ENCODE results near the gene FARS2. TPM values are rescaled to one million over a fixed set of nuclear protein-coding genes. Genes with fewer than 3 reads are reported as not detected.

Gene FARS2
- total and polyA plus RNA-seq, 9 of the 15 experiments (the other 6 are each of a cell fraction or from before 2014, with no cell fraction given) = 16.5 to 62.2 (median 27.0) TPM

DNA sequence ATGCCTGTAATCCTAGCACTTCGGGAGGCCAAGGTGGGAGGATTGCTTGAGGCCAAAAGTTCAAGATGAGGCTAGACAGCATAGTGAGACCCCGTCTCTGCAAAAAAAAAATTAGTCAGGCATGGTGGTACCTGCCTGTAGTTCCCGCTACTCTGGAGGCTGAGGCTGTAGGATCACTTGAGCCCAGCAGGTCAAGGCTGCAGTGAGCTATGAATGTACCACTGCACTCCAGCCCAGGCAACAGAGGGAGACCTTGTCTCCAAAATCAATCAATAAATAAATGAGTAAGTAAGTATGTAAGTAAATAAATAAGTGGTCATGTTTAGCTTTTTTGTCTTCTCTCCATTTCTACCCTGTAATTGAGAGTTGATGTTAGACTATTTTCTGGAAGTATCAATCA lies 336.8 kb downstream of the FARS2 start:
- no peaks in the 10 kb centered on the region for H3K9me1 ChIP-seq (ENCODE audit: control insufficient read depth, insufficient read depth, low read length)
- ChIA-PET POLR2A (no interaction called here), CTCF (ENCODE audit: low intra/inter-chr PET ratio) (no interaction called here)
- H3K36me3 ChIP-seq (ENCODE audit: control insufficient read depth, insufficient read depth, low read length) = no peaks in the 10 kb centered on the region
- intact Hi-C loops (cut with micrococcal nuclease) (no loop called here), in situ Hi-C loops (cut with MboI) (no loop called here)
- H3K9ac ChIP-seq (ENCODE audit: insufficient read depth in 1 of 2, low read depth in 2 of 2, low read length in 2 of 2) = no peak overlapping the region
- 44% methylated on average over 3 of the region's 3 CpGs for WGBS (ENCODE audit: insufficient coverage, low coverage, missing lambda C conversion rate)
- no peaks in the 10 kb centered on the region; a peak in 1 of 5 replicates for H3K27me3 ChIP-seq (ENCODE audit: control insufficient read depth in 2 of 2, insufficient read depth in 2 of 2, low read length in 2 of 2)
- H3K4me3 ChIP-seq = no peak overlapping the region
- BruUV-seq (replicated peaks) = no TSS peak
- no peaks in the 10 kb centered on the region for H3K79me2 ChIP-seq (ENCODE audit: control insufficient read depth, insufficient read depth, low read length)
- peaks cover 0 to 3% of the 10 kb centered on the region in 2 experiments; a peak in 2 of 5 replicates for H3K4me1 ChIP-seq (replicated peaks in 1 of 2; ENCODE audit: control insufficient read depth in 2 of 2, insufficient read depth in 2 of 2, low read length in 2 of 2)
- H2AFZ ChIP-seq (ENCODE audit: low read depth, low read length) = no peak overlapping the region
- no peak for DNase-seq (ENCODE audit: extremely low read depth in 1 of 4, low spot score in 3 of 4)
- no peak overlapping the region for H3K27ac ChIP-seq (ENCODE audit: extremely low read depth, low read depth, low read length)
- TF ChIP-seq RFX5 (IDR thresholded peaks at IDR 0.05; ENCODE audit: low read depth, low read length) (no peak), COPS2 (conservative IDR thresholded peaks at IDR 0.05) (no peak), CAMTA2 (CRISPR knock-in tag; conservative IDR thresholded peaks at IDR 0.05) (no peak), ZBTB43 (CRISPR knock-in tag; IDR thresholded peaks at IDR 0.05) (no peak)
- FAIRE-seq = no peak
- H4K20me1 ChIP-seq (replicated peaks; ENCODE audit: control insufficient read depth, insufficient read depth, low read length) = peaks cover 16% of the 10 kb centered on the region
- no peak overlapping the region for H3K4me2 ChIP-seq (ENCODE audit: insufficient read depth, low read length)
- ATAC-seq = no peak
- no peaks in the 10 kb centered on the region for H3K9me3 ChIP-seq (replicated peaks; ENCODE audit: control insufficient read depth, insufficient read depth, low read depth, low read length)

GRCh38 chr6:5599127-5599526 lies 337.8 kb downstream of the FARS2 start:
- Histone ChIP-seq H3K4me1 (replicated peaks in 1 of 2; ENCODE audit: control insufficient read depth in 2 of 2, insufficient read depth in 2 of 2, low read length in 2 of 2) (no peaks in the 10 kb centered on the region), H3K36me3 (ENCODE audit: control insufficient read depth, insufficient read depth, low read length) (no peaks in the 10 kb centered on the region), H4K20me1 (replicated peaks; ENCODE audit: control insufficient read depth, insufficient read depth, low read length) (peaks cover 12% of the 10 kb centered on the region; the same call in 1 of the 2 replicates), H3K79me2 (ENCODE audit: control insufficient read depth, insufficient read depth, low read length) (no peaks in the 10 kb centered on the region), H3K27me3 (ENCODE audit: control insufficient read depth in 2 of 2, insufficient read depth in 2 of 2, low read length in 2 of 2) (no peaks in the 10 kb centered on the region; a peak in 1 of 5 replicates), H3K4me3 (no peak overlapping the region), H2AFZ (ENCODE audit: low read depth, low read length) (no peak overlapping the region), H3K4me2 (ENCODE audit: insufficient read depth, low read length) (no peak overlapping the region), H3K27ac (ENCODE audit: extremely low read depth, low read depth, low read length) (no peak overlapping the region), H3K9ac (ENCODE audit: insufficient read depth in 1 of 2, low read depth in 2 of 2, low read length in 2 of 2) (no peak overlapping the region), H3K9me3 (replicated peaks; ENCODE audit: control insufficient read depth, insufficient read depth, low read depth, low read length) (no peaks in the 10 kb centered on the region), H3K9me1 (ENCODE audit: control insufficient read depth, insufficient read depth, low read length) (no peaks in the 10 kb centered on the region)
- ChIA-PET CTCF (ENCODE audit: low intra/inter-chr PET ratio) (no interaction called here), POLR2A (no interaction called here)
- no peak for ATAC-seq
- in situ Hi-C loops (cut with MboI) (no loop called here), intact Hi-C loops (cut with micrococcal nuclease) (no loop called here)
- FAIRE-seq = no peak
- WGBS (ENCODE audit: insufficient coverage, low coverage, missing lambda C conversion rate) = 59% methylated on average over 8 of the region's 8 CpGs
- TF ChIP-seq CBX2 (IDR thresholded peaks at IDR 0.05; ENCODE audit: insufficient read depth, low read length, poor library complexity, severe bottlenecking) (no peak), SPI1 (IDR thresholded peaks at IDR 0.05; ENCODE audit: borderline replicate concordance, low read depth, low read length) (no peak), ZHX1 (conservative IDR thresholded peaks at IDR 0.05; ENCODE audit: low read length) (no peak), NR0B1 (IDR thresholded peaks at IDR 0.05; ENCODE audit: partially characterized antibody) (no peak), ZNF224 (CRISPR knock-in tag; IDR thresholded peaks at IDR 0.05) (no peak), NCOR1 (IDR thresholded peaks at IDR 0.05) (no peak)
- DNase-seq (ENCODE audit: extremely low read depth in 1 of 4, low spot score in 3 of 4) = no peak
- no TSS peak for BruUV-seq (replicated peaks)
